Neural cell (in vitro differentiated cells): ENCODE data around the gene TERB2.
"Not testable (repeated sequence)": the region's sequence is repeated elsewhere in the genome, so short reads cannot be mapped to it uniquely, and the experiment has no call there.

ENCODE experiments used
- EP300 ChIP-seq: fragments of 450-650 bp; conservative IDR thresholded peaks from 2 replicates; pipeline ENCODE4 v1.6.1; 2014; ENCODE audit warnings: antibody characterized with exemption, mild to moderate bottlenecking, moderate library complexity; ENCODE audit not compliant: poor library complexity, severe bottlenecking
- EZH2 ChIP-seq: fragments of 200-600, 300-800 bp; shearing (Covaris generic), sonication (generic); IDR thresholded peaks from 2 replicates; pipeline ENCODE4 v1.6.1; 2014; ENCODE audit warnings: antibody characterized with exemption, low read length, borderline replicate concordance, mild to moderate bottlenecking; ENCODE audit not compliant: insufficient read depth, poor library complexity, severe bottlenecking
- MXI1 ChIP-seq: fragments of 450-650 bp; conservative IDR thresholded peaks from 2 replicates; pipeline ENCODE4 v1.6.1; 2014; ENCODE audit warnings: antibody characterized with exemption, mild to moderate bottlenecking; ENCODE audit not compliant: poor library complexity, severe bottlenecking
- POLR2AphosphoS5 ChIP-seq: IDR thresholded peaks from 2 replicates; pipeline ENCODE4 v1.6.1; 2012
- SMC3 ChIP-seq: fragments of 450-650 bp; conservative IDR thresholded peaks from 2 replicates; pipeline ENCODE4 v1.6.1; 2014; ENCODE audit warnings: antibody characterized with exemption, mild to moderate bottlenecking, moderate library complexity; ENCODE audit not compliant: poor library complexity
- TAF1 ChIP-seq: IDR thresholded peaks from 2 replicates; pipeline ENCODE4 v1.6.1; 2012; ENCODE audit warnings: low read depth
- TF ChIP-seq, protein P1 (sequence below): fragments of 450-650 bp; IDR thresholded peaks from 2 replicates; pipeline ENCODE4 v1.5.1; 2014; ENCODE audit warnings: antibody characterized with exemption, mild to moderate bottlenecking, moderate library complexity; ENCODE audit not compliant: poor library complexity, severe bottlenecking
- TF ChIP-seq, protein P2 (sequence below): IDR thresholded peaks from 2 replicates; pipeline ENCODE4 v1.6.1; 2012; ENCODE audit warnings: borderline replicate concordance

DNA sequence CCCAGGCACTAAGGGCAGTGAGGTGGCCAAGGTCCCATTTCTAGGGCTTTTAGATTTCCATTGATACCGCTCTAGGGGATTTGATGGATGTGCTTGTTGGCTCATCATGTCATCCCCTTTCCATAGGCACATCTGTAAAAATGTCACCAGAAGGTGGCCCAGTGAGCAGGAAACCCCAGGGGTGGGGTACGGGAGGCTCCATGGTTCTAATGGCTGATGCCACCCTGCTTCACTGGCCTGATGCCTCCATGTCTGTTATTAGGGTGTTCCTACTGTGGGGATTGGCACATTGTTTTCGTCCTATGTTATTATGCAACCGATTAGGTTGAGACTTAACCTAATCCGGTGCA, 32.4 kb downstream of the TERB2 start:
- not testable (repeated sequence) for TF ChIP-seq POLR2AphosphoS5, EP300, EZH2, TAF1, SMC3, MXI1
- TF ChIP-seq, protein P1, sequence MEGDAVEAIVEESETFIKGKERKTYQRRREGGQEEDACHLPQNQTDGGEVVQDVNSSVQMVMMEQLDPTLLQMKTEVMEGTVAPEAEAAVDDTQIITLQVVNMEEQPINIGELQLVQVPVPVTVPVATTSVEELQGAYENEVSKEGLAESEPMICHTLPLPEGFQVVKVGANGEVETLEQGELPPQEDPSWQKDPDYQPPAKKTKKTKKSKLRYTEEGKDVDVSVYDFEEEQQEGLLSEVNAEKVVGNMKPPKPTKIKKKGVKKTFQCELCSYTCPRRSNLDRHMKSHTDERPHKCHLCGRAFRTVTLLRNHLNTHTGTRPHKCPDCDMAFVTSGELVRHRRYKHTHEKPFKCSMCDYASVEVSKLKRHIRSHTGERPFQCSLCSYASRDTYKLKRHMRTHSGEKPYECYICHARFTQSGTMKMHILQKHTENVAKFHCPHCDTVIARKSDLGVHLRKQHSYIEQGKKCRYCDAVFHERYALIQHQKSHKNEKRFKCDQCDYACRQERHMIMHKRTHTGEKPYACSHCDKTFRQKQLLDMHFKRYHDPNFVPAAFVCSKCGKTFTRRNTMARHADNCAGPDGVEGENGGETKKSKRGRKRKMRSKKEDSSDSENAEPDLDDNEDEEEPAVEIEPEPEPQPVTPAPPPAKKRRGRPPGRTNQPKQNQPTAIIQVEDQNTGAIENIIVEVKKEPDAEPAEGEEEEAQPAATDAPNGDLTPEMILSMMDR, result not testable (repeated sequence)
- TF ChIP-seq, protein P2, sequence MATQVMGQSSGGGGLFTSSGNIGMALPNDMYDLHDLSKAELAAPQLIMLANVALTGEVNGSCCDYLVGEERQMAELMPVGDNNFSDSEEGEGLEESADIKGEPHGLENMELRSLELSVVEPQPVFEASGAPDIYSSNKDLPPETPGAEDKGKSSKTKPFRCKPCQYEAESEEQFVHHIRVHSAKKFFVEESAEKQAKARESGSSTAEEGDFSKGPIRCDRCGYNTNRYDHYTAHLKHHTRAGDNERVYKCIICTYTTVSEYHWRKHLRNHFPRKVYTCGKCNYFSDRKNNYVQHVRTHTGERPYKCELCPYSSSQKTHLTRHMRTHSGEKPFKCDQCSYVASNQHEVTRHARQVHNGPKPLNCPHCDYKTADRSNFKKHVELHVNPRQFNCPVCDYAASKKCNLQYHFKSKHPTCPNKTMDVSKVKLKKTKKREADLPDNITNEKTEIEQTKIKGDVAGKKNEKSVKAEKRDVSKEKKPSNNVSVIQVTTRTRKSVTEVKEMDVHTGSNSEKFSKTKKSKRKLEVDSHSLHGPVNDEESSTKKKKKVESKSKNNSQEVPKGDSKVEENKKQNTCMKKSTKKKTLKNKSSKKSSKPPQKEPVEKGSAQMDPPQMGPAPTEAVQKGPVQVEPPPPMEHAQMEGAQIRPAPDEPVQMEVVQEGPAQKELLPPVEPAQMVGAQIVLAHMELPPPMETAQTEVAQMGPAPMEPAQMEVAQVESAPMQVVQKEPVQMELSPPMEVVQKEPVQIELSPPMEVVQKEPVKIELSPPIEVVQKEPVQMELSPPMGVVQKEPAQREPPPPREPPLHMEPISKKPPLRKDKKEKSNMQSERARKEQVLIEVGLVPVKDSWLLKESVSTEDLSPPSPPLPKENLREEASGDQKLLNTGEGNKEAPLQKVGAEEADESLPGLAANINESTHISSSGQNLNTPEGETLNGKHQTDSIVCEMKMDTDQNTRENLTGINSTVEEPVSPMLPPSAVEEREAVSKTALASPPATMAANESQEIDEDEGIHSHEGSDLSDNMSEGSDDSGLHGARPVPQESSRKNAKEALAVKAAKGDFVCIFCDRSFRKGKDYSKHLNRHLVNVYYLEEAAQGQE, result not testable (repeated sequence)
